Osteoblast (primary cell): ENCODE measurements around the gene SH2D3A. TPM values are rescaled to one million over a fixed set of nuclear protein-coding genes. Genes with fewer than 3 reads are reported as not detected.
"Not testable (repeated sequence)": the region's sequence is repeated elsewhere in the genome, so short reads cannot be mapped to it uniquely, and the experiment has no call there.

Source experiments
- DNase-seq: peaks from one replicate; pipeline ENCODE4 v3.0.0; 2011; ENCODE audit warnings: low spot score, mixed read lengths; ENCODE audit not compliant: insufficient read length; ENCODE audit errors: missing footprints
- H2AFZ ChIP-seq: 2 replicates; pipeline ENCODE4 v1.6.0; 2011; ENCODE audit warnings: mild to moderate bottlenecking, low read length
- H3K27ac ChIP-seq: 2 replicates; pipeline ENCODE4 v1.5.1; 2011; ENCODE audit warnings: mild to moderate bottlenecking, low read depth, low read length, moderate library complexity
- H3K27me3 ChIP-seq: 2 replicates; pipeline ENCODE4 v1.6.0; 2012; ENCODE audit warnings: mild to moderate bottlenecking, control low read depth, inconsistent platforms, low read length, moderate library complexity; ENCODE audit not compliant: insufficient read depth
- H3K36me3 ChIP-seq: 2 replicates; pipeline ENCODE4 v1.5.1; 2011; ENCODE audit warnings: mild to moderate bottlenecking, low read length, control low read depth, moderate library complexity; ENCODE audit not compliant: insufficient read depth
- H3K4me1 ChIP-seq: 2 replicates; pipeline ENCODE4 v1.5.1; 2011; ENCODE audit warnings: mild to moderate bottlenecking, low read length, control low read depth, moderate library complexity; ENCODE audit not compliant: insufficient read depth
- H3K4me2 ChIP-seq: 2 replicates; pipeline ENCODE4 v1.6.0; 2011; ENCODE audit warnings: mild to moderate bottlenecking, low read length; ENCODE audit not compliant: insufficient read depth
- H3K4me3 ChIP-seq: fragments of 200-600 bp; sonication (generic); 3 replicates; pipeline ENCODE4 v1.5.1; 2012; ENCODE audit warnings: mild to moderate bottlenecking, low read length, inconsistent platforms; ENCODE audit not compliant: insufficient read depth
- H3K79me2 ChIP-seq: 2 replicates; pipeline ENCODE4 v1.6.0; 2012; ENCODE audit warnings: mild to moderate bottlenecking, low read length, control low read depth, inconsistent platforms; ENCODE audit not compliant: insufficient read depth
- H3K9me3 ChIP-seq: 2 replicates; pipeline ENCODE4 v1.5.1; 2011; ENCODE audit warnings: low read depth, low read length, control low read depth
- H4K20me1 ChIP-seq: 2 replicates; pipeline ENCODE4 v1.6.0; 2012; ENCODE audit warnings: mild to moderate bottlenecking, low read length, control low read depth; ENCODE audit not compliant: insufficient read depth
- CTCF ChIP-seq: IDR thresholded peaks from 2 replicates; pipeline ENCODE4 v1.5.1; 2011; ENCODE audit warnings: mild to moderate bottlenecking, low read depth, low read length, moderate library complexity; ENCODE audit errors: extremely low read depth
- total RNA-seq: library from RNA; depleted of rRNA; stranded (reverse); fragments of >200 nt; gene quantifications from 2 replicates; pipeline ENCODE4 v1.2.3, GENCODE V29; 2012

Gene SH2D3A
- total RNA-seq, 1 donor, result not detected

- TF ChIP-seq CTCF, result no peak
- Histone ChIP-seq H3K36me3 (no peaks in the 10 kb centered on the region), H2AFZ (no peak overlapping the region), H4K20me1 (no peaks in the 10 kb centered on the region), H3K4me2 (no peak overlapping the region), H3K79me2 (no peaks in the 10 kb centered on the region), H3K4me1 (no peaks in the 10 kb centered on the region), H3K27me3 (peaks cover 22% of the 10 kb centered on the region), H3K4me3 (no peak overlapping the region), H3K9me3 (no peaks in the 10 kb centered on the region), H3K27ac (no peak overlapping the region)
- peak; percentile 29 for DNase-seq
Observed at GRCh38 chr19:6767081-6767356, 216 bp downstream of the SH2D3A start.

GRCh38 chr19:6766357-6767080, 716 bp downstream of the SH2D3A start:
- H3K36me3 ChIP-seq, result no peaks in the 10 kb centered on the region
- no peak overlapping the region for H3K4me3 ChIP-seq
- no peaks in the 10 kb centered on the region for H3K9me3 ChIP-seq
- H3K4me1 ChIP-seq, result no peaks in the 10 kb centered on the region
- no peak overlapping the region for H2AFZ ChIP-seq
- peaks cover 22% of the 10 kb centered on the region for H3K27me3 ChIP-seq
- H3K27ac ChIP-seq, result no peak overlapping the region
- no peaks in the 10 kb centered on the region for H3K79me2 ChIP-seq
- no peaks in the 10 kb centered on the region for H4K20me1 ChIP-seq
- TF ChIP-seq CTCF, result no peak
- H3K4me2 ChIP-seq, result no peak overlapping the region
- peak; percentile 79 for DNase-seq

- Histone ChIP-seq H3K9me3 (no peaks in the 10 kb centered on the region), H3K36me3 (no peaks in the 10 kb centered on the region), H3K4me3 (no peak overlapping the region), H3K27ac (no peak overlapping the region), H3K4me2 (no peak overlapping the region), H4K20me1 (no peaks in the 10 kb centered on the region), H3K79me2 (no peaks in the 10 kb centered on the region), H3K4me1 (no peaks in the 10 kb centered on the region), H3K27me3 (peaks cover 22% of the 10 kb centered on the region), H2AFZ (no peak overlapping the region)
- no peak for TF ChIP-seq CTCF
- DNase-seq, result peak; percentile 63
Observed at GRCh38 chr19:6765738-6766356, 1.4 kb downstream of the SH2D3A start.

GRCh38 chr19:6762253-6762797, 4.9 kb downstream of the SH2D3A start:
- H3K4me2 ChIP-seq, H4K20me1 ChIP-seq, H3K36me3 ChIP-seq, H2AFZ ChIP-seq, DNase-seq, H3K79me2 ChIP-seq, H3K9me3 ChIP-seq, H3K4me1 ChIP-seq, H3K4me3 ChIP-seq, H3K27ac ChIP-seq: not testable (repeated sequence)
- H3K27me3 ChIP-seq, result peaks cover 16% of the 10 kb centered on the region
